Measurements from ENCODE around the gene NXPH2.

GRCh38 chr2:138823666-138824065, 43.5 kb upstream of the NXPH2 start:
- TF ChIP-seq POLR2AphosphoS5 (IDR thresholded peaks at IDR 0.05), result no peak
- TF ChIP-seq CTCF (IDR thresholded peaks at IDR 0.05), result no peak
